Inflammatory macrophage treated with lipopolysaccharide for 4 hours (primary cell): ENCODE data around the gene SLC38A3.
"Not testable (repeated sequence)": the region's sequence is repeated elsewhere in the genome, so short reads cannot be mapped to it uniquely, and the experiment has no call there.

Experiments
- DNase-seq: peaks from one replicate; pipeline ENCODE4 v3.0.0-alpha.2; 2020

SLC38A3 gene

GRCh38 chr3:50256978-50257890 is 52.2 kb downstream of the SLC38A3 start:
- no peak for DNase-seq

GRCh38 chr3:50258029-50258680 is 53.1 kb downstream of the SLC38A3 start:
- no peak for DNase-seq

GRCh38 chr3:50258979-50259378 is 53.9 kb downstream of the SLC38A3 start:
- DNase-seq, result no peak

DNA sequence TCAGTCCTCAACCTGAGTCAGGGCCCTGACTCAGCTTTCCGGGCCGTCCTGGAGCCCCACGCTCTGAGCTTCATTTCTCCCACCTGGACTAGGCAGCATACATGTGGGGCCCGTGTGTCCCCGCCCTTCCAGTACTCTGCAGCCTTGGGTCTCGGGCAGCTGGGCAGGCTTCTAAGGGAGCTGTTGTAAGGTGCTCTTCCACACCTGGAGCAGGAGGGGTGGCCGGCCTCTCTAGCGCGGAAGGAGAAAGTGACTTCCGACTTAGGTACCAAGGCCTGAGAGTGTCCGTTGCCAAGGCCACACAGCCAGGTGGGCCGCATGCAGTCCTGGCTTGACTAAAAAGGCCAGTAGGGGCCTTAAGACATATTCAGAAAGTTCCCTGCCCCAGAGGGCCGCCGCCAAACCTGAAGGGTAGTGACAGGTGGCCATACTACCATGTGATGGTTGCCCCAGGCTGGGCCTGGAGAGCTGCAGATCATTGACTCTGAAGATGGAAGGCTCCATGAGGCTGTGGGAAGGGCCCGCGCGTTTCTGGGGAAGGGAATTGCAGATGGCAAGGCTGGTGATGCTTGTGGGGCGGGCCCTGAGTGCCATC is 54.5 kb downstream of the SLC38A3 start:
- no peak for DNase-seq

DNA sequence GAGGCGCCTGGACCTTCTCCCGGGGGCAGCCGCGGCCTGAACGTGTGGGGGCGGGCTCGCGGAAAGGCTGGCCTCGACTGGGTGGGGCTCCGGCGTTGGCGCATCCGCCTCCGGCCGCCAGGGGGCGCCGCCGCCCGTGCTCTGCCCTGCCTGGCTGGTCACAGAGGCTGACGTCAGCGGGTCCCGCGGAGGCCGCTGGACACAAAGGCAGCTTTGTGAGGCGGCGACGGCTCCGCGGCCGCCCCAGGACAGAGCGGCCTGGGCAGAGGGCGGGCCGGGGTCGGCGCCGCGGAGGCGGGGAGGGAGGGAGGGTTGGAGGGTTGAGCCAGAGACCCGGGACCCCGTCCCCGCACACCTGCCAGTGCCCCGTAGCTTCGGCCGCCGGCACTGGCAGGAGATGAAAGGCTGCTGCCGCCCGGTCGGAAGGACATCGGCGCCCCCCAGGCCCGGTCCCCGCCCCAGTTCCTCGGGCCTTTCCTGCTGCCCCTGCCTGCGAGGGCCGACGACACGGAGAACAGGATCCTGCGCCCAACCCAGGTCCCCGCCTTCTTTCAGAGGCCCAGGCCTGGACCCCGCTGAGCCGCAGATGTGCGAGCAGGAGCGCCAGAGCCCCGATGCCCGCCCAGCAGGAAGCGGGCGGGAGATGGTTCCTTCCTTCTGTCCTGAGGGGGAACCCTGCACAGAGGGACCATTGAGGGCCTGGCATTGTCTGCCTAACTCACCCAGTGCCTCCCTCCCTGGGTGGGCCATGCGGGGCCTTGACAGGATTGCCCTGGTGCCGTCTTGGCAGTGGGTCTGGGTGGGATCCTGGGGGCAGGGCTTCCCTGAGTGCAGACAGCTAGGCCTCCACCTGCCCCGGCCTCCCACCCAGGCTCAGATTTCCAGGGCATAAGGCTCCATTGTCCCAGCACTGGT is 55.2 kb downstream of the SLC38A3 start:
- peak; percentile 90 for DNase-seq

- no peak for DNase-seq
These were observed 55.9 kb downstream of the SLC38A3 start for GRCh38 chr3:50260942-50261441.

- DNase-seq, result no peak
These were observed 56.4 kb downstream of the SLC38A3 start for GRCh38 chr3:50261505-50261904.

DNA sequence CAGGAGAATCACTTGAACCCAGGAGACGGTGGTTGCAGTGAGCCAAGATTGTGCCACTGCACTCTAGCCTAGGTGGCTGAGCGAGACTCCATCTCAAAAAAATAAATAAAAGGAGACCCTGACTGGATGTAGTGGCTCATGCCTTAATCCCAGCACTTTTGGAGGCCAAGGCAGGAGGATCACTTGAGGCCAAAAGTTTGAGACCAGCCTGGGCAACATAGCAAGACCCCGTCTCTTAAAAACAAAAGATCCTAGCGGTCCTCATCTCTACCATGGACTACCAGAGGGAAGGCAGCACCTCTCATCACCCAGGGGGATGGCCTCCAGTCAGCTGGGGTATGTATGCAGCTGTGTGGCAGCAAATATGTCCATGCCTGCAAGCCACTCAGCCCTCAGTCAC is 57.1 kb downstream of the SLC38A3 start:
- DNase-seq, result not testable (repeated sequence)

DNA sequence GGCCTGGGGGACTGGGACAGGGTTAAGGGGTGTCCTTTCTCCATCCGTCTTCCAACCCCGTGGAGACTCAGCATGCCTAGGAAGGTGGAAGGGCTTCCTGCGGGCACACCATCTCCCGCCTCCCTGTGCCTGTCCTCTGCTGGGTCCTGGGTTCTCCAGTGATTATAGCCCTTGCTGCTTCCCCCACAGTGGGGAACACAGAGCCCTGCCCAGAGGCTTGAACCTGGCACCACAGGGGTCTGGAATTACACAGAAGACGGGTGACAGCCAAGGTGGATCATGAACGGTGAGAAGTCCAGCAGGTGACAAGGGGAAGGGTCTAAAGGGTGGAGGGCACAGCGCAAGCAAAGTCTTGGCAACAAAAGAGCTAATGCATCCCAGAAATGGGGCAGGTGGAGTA is 57.7 kb downstream of the SLC38A3 start:
- DNase-seq, result no peak

- no peak for DNase-seq
These were observed 58.7 kb downstream of the SLC38A3 start for GRCh38 chr3:50263478-50264382.

DNA sequence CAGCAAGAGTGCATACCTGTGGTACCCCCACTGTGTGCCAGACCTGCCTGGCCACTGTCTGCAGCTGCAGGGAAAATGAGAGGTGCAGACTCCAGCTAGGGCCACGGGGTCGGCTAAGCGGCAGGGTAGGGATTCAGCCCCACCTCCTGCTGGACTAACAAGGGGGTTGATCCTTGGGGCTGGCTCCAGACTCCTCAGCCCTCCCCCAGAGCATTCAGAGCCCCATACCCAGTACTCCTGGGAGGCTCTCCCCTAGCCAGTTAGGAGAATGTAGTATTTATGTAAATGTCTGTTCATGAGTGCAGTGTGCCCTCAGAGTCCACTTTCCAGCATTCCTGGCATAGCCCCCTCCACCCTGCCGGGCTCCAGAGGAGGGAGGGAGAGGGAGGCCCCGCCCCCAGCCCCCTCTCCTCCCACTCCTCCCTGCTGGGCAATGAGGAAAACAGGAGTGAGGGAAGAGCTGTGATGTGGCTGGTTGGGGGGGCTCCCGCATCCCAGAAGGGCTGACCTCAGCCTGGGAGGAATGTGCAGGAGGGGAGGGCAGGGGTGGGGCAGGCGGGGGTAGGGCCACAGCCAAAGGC is 59.4 kb downstream of the SLC38A3 start:
- DNase-seq, result no peak

GRCh38 chr3:50264964-50265485 is 60.0 kb downstream of the SLC38A3 start:
- no peak for DNase-seq

DNA sequence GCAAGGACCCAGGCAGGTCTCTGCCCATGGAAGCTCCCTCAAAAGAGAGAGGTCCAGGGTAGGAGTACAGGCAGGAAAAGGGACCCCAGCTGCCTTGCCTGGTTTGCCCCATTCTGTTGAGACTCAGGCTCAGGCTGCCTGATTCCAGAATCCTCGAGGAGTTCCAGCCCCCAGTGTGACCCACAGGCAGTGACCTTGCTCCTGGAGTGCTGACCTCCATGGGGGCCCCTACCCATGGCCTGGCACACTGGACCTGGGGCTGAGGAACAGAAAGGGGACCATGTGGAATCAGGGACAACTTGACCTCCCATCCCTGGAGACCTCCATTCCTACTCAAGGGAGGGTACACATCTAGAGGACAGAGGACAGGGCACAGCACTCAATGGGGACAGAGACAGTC is 60.5 kb downstream of the SLC38A3 start:
- no peak for DNase-seq

DNA sequence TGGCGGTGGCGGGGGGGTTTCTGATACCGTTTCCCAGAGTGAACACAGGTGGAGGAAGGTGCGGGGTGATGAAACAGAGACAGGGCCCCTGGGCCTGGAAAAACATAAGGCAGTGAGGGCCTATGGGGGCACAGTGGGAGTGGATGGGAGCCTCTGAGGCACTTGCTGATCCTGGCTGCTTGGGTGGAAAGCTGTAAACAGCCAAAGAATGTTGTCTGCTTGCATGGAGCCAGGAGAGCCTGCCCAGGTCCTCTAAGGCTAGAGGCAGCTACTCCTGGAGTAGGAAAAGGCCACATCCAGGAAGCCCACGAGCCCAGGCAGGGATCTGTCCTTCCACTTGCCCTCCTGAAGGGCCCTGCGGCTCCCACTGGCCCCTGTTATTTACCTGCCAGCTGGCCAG is 60.9 kb downstream of the SLC38A3 start:
- DNase-seq, result no peak

- DNase-seq, result no peak
These were observed 61.8 kb downstream of the SLC38A3 start for GRCh38 chr3:50266836-50267235.

DNA sequence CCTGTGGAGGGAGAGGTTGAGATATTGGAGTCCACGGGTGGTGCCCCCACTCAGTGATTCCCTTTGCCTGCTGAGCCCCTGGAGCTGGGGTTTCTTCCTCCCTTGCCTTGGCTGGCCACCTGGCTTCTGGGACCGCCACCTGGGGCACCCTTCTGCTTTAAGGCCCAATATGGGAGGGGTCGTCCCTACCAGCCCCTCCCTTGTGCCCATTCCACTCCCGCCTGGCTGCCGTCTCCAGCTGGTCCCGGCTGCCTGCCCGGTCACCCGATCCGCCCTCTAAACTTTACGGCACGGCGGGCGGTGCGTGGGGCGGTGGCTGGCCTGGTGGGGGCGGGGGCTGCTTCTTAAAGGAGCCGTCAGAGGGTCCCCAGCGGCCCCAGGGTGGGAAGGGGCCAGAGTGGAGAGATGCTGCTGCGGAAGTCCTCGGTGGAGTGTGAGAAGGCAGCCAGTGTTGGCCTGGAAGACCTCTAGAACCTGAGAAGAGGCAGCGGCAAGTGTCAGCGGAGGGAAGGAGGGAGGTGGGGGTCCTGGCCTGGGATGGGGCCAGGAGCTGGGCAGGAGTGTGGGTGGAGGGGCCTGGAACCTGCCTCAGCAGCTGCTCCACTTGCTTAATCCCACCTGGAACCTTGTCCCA is 62.3 kb downstream of the SLC38A3 start:
- no peak for DNase-seq

GRCh38 chr3:50268276-50268675 is 63.2 kb downstream of the SLC38A3 start:
- no peak for DNase-seq

GRCh38 chr3:50268703-50269451 is 63.8 kb downstream of the SLC38A3 start, which contains the start of gene SEMA3B:
TSS of gene SEMA3B (plus strand) at chr3:50269147. CDS start at chr3:50269241, 94 bp downstream.
- DNase-seq, result no peak

DNA sequence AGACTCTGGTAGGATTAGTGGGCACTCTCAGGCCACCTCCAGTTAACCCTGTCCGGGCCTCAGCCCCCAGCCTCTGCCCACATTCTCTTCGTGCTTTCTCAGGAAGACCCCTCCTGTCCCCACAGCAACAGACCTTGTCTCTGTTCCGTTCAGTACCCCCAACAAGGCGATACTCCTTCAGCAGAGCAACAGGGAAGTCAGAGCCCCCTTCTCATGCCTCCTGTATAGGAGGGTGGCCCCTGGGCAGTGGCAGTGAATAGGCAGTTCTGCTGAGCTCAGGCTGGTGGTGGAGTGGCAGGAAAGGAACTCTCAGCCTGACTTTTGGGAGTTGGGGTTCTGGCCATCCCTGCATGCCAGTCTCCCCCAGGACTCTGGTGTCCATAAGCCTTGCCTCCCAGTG is 64.4 kb downstream of the SLC38A3 start:
- DNase-seq, result no peak
